ENCODE results near the gene FOXK2. TPM values are rescaled to one million over a fixed set of nuclear protein-coding genes. Genes with fewer than 3 reads are reported as not detected.
"Not testable (repeated sequence)": the region's sequence is repeated elsewhere in the genome, so short reads cannot be mapped to it uniquely, and the experiment has no call there.

FOXK2 gene
- total RNA-seq, 2 donors from 2014 or later: 27.8 to 40.3 TPM

GRCh38 chr17:82561429-82562035 lies 42.0 kb downstream of the FOXK2 start:
- Histone ChIP-seq H3K4me3 (no peak overlapping the region), H3K27me3 (no peaks in the 10 kb centered on the region), H3K36me3 (peaks cover 20% of the 10 kb centered on the region), H3K4me1 (peaks cover 0 to 58% of the 10 kb centered on the region in 2 donors), H3K9me3 (no peaks in the 10 kb centered on the region), H3K27ac (no peak overlapping the region)
- TF ChIP-seq CTCF (IDR thresholded peaks at IDR 0.05): no peak
- DNase-seq (ENCODE audit: low spot score): no peak

GRCh38 chr17:82562718-82563220 lies 43.2 kb downstream of the FOXK2 start:
- not testable (repeated sequence) for DNase-seq (ENCODE audit: low spot score); H3K9me3 ChIP-seq; H3K27ac ChIP-seq; H3K27me3 ChIP-seq; H3K4me3 ChIP-seq
- H3K4me1 ChIP-seq: peaks cover 0 to 61% of the 10 kb centered on the region in 2 donors
- peaks cover 32% of the 10 kb centered on the region for H3K36me3 ChIP-seq

GRCh38 chr17:82563318-82563717 lies 43.8 kb downstream of the FOXK2 start:
- no peaks in the 10 kb centered on the region for H3K27me3 ChIP-seq
- H3K4me3 ChIP-seq: no peak overlapping the region
- H3K36me3 ChIP-seq: peaks cover 37% of the 10 kb centered on the region
- no peak overlapping the region for H3K27ac ChIP-seq
- DNase-seq (ENCODE audit: low spot score): no peak
- TF ChIP-seq CTCF (IDR thresholded peaks at IDR 0.05): no peak
- peaks cover 0 to 60% of the 10 kb centered on the region in 2 donors for H3K4me1 ChIP-seq
- no peaks in the 10 kb centered on the region for H3K9me3 ChIP-seq

- not testable (repeated sequence) for H3K4me3 ChIP-seq; H3K27me3 ChIP-seq; H3K27ac ChIP-seq; DNase-seq (ENCODE audit: low spot score); H3K9me3 ChIP-seq
- Histone ChIP-seq H3K4me1 (peaks cover 0 to 60% of the 10 kb centered on the region in 2 donors), H3K36me3 (peaks cover 38% of the 10 kb centered on the region)
Observed at GRCh38 chr17:82563745-82564144, 44.2 kb downstream of the FOXK2 start.

- Histone ChIP-seq H3K9me3 (no peaks in the 10 kb centered on the region), H3K4me1 (peaks cover 0 to 63% of the 10 kb centered on the region in 2 donors), H3K27me3 (no peaks in the 10 kb centered on the region), H3K4me3 (no peak overlapping the region), H3K27ac (no peak overlapping the region), H3K36me3 (peaks cover 38% of the 10 kb centered on the region)
- TF ChIP-seq CTCF (IDR thresholded peaks at IDR 0.05): no peak
- DNase-seq (ENCODE audit: low spot score): no peak
Observed at GRCh38 chr17:82564241-82564640, 44.7 kb downstream of the FOXK2 start.

GRCh38 chr17:82565551-82565950 lies 46.0 kb downstream of the FOXK2 start:
- H3K27me3 ChIP-seq: no peaks in the 10 kb centered on the region
- H3K36me3 ChIP-seq: peaks cover 45% of the 10 kb centered on the region
- no peak for DNase-seq (ENCODE audit: low spot score)
- H3K4me1 ChIP-seq: peaks cover 0 to 54% of the 10 kb centered on the region in 2 donors
- no peak overlapping the region for H3K4me3 ChIP-seq
- H3K27ac ChIP-seq: peak overlapping the region; percentile 39 to 51
- H3K9me3 ChIP-seq: no peaks in the 10 kb centered on the region
- no peak for TF ChIP-seq CTCF (IDR thresholded peaks at IDR 0.05)
